Activated CD4-positive, CD25-positive, alpha-beta regulatory T cell treated with anti-CD3 and anti-CD28 coated beads, Interleukin-2, amount 50 U/mL, for 24 hours (primary cell): Measurements from ENCODE around the gene PLEKHA4.
"Not testable (repeated sequence)": the region's sequence is repeated elsewhere in the genome, so short reads cannot be mapped to it uniquely, and the experiment has no call there.

ENCODE experiments used
- ATAC-seq, 2 donors: fragments of 150-1000 bp; cut with Tn5 transposase; one replicate each; pipeline ENCODE4 v1.10.0; 2021; ENCODE audit warnings: mild to moderate bottlenecking in 1 of 2, moderate library complexity in 1 of 2

PLEKHA4 gene

GRCh38 chr19:48887861-48888612 is 19.6 kb upstream of the PLEKHA4 start:
- no peak for ATAC-seq

GRCh38 chr19:48883726-48884125 is 15.3 kb upstream of the PLEKHA4 start:
- no peak for ATAC-seq

- ATAC-seq: peak; percentile 64 to 67
Measured at GRCh38 chr19:48881741-48882657, 13.6 kb upstream of the PLEKHA4 start.

- ATAC-seq: not testable (repeated sequence)
Measured at GRCh38 chr19:48879696-48880095, 11.3 kb upstream of the PLEKHA4 start.

- no peak for ATAC-seq
Measured at GRCh38 chr19:48879025-48879637, 10.7 kb upstream of the PLEKHA4 start.

- no peak for ATAC-seq
Measured at GRCh38 chr19:48878196-48879024, 10.0 kb upstream of the PLEKHA4 start.

- no peak for ATAC-seq
Measured at GRCh38 chr19:48877855-48878195, 9.4 kb upstream of the PLEKHA4 start.

- not testable (repeated sequence) for ATAC-seq
Measured at GRCh38 chr19:48876043-48876981, 7.9 kb upstream of the PLEKHA4 start.

GRCh38 chr19:48874303-48875135 is 6.1 kb upstream of the PLEKHA4 start:
- ATAC-seq: no peak

GRCh38 chr19:48873476-48874302 is 5.3 kb upstream of the PLEKHA4 start:
- ATAC-seq: no peak

GRCh38 chr19:48872884-48873475 is 4.6 kb upstream of the PLEKHA4 start:
- peak; percentile 39 to 42 for ATAC-seq

GRCh38 chr19:48872182-48872883 is 3.9 kb upstream of the PLEKHA4 start, which contains the start of gene PPP1R15A:
TSS of gene PPP1R15A (plus strand) at chr19:48872421. CDS start at chr19:48873234, 813 bp downstream.
- peak; percentile 45 to 51 for ATAC-seq

GRCh38 chr19:48871471-48872181 is 3.2 kb upstream of the PLEKHA4 start:
- not testable (repeated sequence) for ATAC-seq

- ATAC-seq: no peak
Measured at GRCh38 chr19:48870048-48870447, 1.6 kb upstream of the PLEKHA4 start.

- ATAC-seq: no peak
Measured at GRCh38 chr19:48867746-48868113, 687 bp downstream of the PLEKHA4 start.

- no peak for ATAC-seq
Measured at GRCh38 chr19:48867123-48867745, 1.2 kb downstream of the PLEKHA4 start.

- no peak for ATAC-seq
Measured at GRCh38 chr19:48866692-48867091, 1.7 kb downstream of the PLEKHA4 start.
